ENCODE data around the gene DYNC1H1. TPM values are rescaled to one million over a fixed set of nuclear protein-coding genes. Genes with fewer than 3 reads are reported as not detected.
"Not testable (repeated sequence)": the region's sequence is repeated elsewhere in the genome, so short reads cannot be mapped to it uniquely, and the experiment has no call there.

DYNC1H1 gene
- total RNA-seq, 1 experiment from 2014 or later, result 1,394 TPM

- no peak for DNase-seq (ENCODE audit: extremely low read depth, low read depth)
Observed at GRCh38 chr14:102057480-102058114, 93.2 kb downstream of the DYNC1H1 start.

- no peak for DNase-seq (ENCODE audit: extremely low read depth, low read depth)
Observed at GRCh38 chr14:102058146-102058545, 93.8 kb downstream of the DYNC1H1 start.

GRCh38 chr14:102058961-102059360, 94.6 kb downstream of the DYNC1H1 start:
- DNase-seq (ENCODE audit: extremely low read depth, low read depth), result no peak

GRCh38 chr14:102063109-102063807, 98.9 kb downstream of the DYNC1H1 start:
- DNase-seq (ENCODE audit: extremely low read depth, low read depth), result peak; percentile 87

- DNase-seq (ENCODE audit: extremely low read depth, low read depth), result no peak
Observed at GRCh38 chr14:102063808-102064429, 99.5 kb downstream of the DYNC1H1 start.

- DNase-seq (ENCODE audit: extremely low read depth, low read depth), result not testable (repeated sequence)
Observed at GRCh38 chr14:102064590-102064989, 100.2 kb downstream of the DYNC1H1 start.

- DNase-seq (ENCODE audit: extremely low read depth, low read depth), result no peak
Observed at GRCh38 chr14:102066041-102066451, 101.7 kb downstream of the DYNC1H1 start.

- no peak for DNase-seq (ENCODE audit: extremely low read depth, low read depth)
Observed at GRCh38 chr14:102071283-102071998, 107.1 kb downstream of the DYNC1H1 start.

- no peak for DNase-seq (ENCODE audit: extremely low read depth, low read depth)
Observed at GRCh38 chr14:102074415-102074964, 110.1 kb downstream of the DYNC1H1 start.

- DNase-seq (ENCODE audit: extremely low read depth, low read depth), result no peak
Observed at GRCh38 chr14:102075155-102075554, 110.8 kb downstream of the DYNC1H1 start.

- DNase-seq (ENCODE audit: extremely low read depth, low read depth), result no peak
Observed at GRCh38 chr14:102077382-102077709, 113.0 kb downstream of the DYNC1H1 start.

GRCh38 chr14:102078361-102078791, 114.0 kb downstream of the DYNC1H1 start:
- not testable (repeated sequence) for DNase-seq (ENCODE audit: extremely low read depth, low read depth)

GRCh38 chr14:102078831-102079699, 114.7 kb downstream of the DYNC1H1 start:
- no peak for DNase-seq (ENCODE audit: extremely low read depth, low read depth)

GRCh38 chr14:102079700-102079979, 115.3 kb downstream of the DYNC1H1 start:
- no peak for DNase-seq (ENCODE audit: extremely low read depth, low read depth)

GRCh38 chr14:102080183-102081080, 116.1 kb downstream of the DYNC1H1 start:
- DNase-seq (ENCODE audit: extremely low read depth, low read depth), result no peak

- no peak for DNase-seq (ENCODE audit: extremely low read depth, low read depth)
Observed at GRCh38 chr14:102081231-102082080, 117.1 kb downstream of the DYNC1H1 start.

GRCh38 chr14:102084522-102084921, 120.1 kb downstream of the DYNC1H1 start:
- not testable (repeated sequence) for DNase-seq (ENCODE audit: extremely low read depth, low read depth)

GRCh38 chr14:102084931-102085330, 120.6 kb downstream of the DYNC1H1 start:
- no peak for DNase-seq (ENCODE audit: extremely low read depth, low read depth)

All from NCI-H460 (cell line).